ENCODE measurements around the gene TMOD1.
A peak's percentile ranks its signal among the peaks of the same experiment; 100 is the strongest.

Gene TMOD1

DNA sequence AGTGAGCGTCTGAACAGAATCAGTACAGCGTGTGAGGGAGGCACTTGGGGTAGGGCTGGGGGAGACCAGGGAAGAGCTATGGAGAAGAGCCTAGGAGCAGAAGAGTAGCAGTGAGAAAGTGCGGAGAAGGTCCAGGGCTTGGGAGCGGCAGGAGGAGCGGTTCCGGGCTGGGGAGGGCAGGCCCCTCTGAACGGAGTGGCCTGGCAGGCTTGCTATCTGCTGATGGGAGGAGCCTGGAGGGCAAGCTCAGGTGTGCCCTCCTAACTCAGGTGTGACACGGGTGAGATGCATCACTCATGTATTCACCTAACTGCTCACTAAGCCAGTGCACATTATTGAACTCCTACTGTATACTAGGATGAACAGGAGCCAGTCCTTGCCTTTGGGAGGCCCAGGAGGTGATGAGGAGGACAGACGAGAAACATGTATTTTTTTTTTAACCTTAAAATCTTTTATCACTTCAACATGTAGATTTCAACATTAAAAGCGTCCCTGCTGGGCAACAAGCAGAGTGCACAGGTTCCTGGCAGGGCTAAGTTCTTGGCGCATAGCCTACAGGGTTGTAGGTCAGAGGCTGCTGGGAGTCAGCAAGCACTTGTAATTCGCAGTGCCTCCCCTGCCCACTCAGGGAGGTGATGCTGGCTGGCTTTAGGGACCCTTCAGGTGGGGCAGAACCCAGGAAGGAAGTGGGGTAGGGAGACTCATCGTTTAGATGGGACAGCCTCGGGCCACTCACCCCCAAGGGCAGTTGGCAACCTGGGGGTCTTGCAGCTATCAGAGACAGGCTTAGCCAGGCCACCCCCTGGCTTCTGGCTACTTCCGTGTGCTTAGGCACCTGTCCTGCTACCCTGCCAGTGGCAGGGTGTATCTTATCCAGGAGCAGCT is 55.5 kb downstream of the TMOD1 start:
- intact Hi-C loops (cut with DNase I) = no loop called here
- DNase-seq = peak in 2 of 42 donors; percentile 18 to 25

DNA sequence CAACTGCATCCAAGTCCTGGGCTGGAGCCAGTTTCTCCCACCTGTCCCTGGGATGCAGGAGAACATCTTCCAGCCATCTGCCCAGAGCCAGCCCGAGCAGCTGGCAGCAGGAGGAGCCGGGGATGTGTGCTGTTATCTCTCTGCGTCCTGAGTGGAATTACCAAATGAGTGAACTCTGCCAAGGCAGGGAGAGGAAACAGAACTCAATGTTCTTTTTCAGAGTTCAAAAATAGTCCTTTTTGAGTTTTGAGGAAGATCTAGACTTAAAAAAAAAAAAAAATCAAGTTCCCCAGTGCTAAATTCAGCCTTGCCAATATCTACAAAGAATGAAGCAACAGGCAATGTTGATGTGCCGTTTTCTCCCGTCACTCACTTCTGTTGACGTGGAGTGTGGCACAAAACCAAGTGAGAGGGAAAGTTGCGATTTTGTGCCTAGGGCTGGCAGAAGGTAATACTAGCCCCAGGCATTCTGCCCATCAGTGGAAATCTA is 56.2 kb downstream of the TMOD1 start:
- intact Hi-C loops (cut with DNase I) = no loop called here
- peak in 37 of 42 donors; percentile 27 to 82 (median 63) for DNase-seq

DNA sequence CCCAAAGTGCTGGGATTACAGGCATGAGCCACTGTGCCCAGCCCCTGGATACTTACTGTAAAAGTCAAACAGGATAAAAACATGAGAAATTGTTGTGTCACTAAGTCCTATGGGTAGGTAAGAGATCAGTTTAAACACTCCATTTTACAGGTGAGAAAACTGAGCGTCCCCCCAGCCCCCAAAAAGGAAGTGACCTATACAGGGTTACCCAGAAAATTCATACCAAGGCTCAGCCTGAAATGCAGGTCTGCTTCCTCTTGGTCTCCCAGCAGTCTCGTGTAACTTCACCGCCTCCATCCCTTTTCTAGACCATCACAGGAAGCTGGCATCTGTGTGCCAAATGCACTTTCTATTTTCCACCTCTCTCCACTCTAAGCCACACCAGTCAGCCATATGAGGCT is 57.2 kb downstream of the TMOD1 start:
- no peak for DNase-seq
- intact Hi-C loops (cut with DNase I) = no loop called here

DNA sequence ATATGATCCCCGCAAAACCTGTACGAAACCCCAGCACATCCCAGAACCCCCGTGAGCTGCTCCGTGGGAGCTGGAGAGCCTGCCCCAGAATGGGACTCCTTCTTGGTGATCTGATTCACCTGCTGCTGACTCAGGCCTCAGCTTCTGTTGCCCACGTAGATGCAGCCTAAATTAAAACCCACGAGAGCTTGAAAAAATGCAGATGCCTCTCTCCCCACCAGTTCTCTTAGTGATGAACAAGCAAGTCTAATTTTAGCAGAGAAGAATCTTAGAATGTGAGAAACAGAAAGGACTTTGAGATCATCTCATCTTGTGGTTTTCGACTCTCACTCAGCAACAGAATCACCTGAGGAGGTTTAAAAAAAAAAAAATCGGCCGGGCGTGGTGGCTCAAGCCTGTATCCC is 57.6 kb downstream of the TMOD1 start:
- intact Hi-C loops (cut with DNase I) = no loop called here
- peak in 40 of 42 donors; percentile 37 to 90 (median 68) for DNase-seq

DNA sequence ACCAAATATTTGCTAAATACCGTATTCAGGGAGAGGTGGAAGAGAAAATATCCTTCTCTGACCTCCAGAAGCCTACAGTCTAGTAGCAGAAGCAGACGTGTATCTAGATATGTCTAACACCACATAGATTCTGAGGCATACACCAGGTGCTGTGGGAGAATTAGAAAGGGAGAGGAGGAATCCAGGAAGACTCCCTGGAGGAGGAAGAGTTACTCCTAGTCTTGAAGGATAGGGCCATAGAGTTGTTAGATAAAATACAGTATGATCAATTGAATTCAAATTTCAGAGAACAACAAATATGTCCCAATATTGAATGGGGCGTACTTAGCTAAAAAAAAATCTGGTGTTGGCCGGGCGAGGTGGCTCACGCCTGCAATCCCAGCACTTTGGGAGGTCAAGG is 58.7 kb downstream of the TMOD1 start:
- intact Hi-C loops (cut with DNase I) = no loop called here
- peak in 1 of 42 donors; percentile 11 for DNase-seq

DNA sequence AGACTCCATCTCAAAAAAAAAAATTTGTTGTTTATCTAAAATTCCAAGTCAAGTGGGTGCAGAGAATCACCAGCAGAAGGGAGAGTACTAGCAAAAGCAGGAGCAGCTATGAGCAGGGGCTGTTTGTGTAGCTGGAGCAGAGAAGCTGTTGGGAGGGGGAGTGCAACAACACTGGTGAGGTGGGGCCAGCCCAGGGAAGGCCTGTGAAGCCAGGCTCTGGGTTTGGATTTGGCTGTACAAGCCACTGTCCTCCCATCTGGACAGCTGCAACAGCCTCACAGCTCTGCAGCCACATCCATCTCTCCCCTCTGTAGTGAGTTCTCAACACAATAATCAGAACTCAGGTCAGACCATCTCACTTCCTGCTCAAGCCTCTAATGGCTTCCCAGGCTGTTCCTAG is 59.4 kb downstream of the TMOD1 start:
- DNase-seq = peak in 2 of 42 donors; percentile 25 to 42
- intact Hi-C loops (cut with DNase I) = no loop called here

DNA sequence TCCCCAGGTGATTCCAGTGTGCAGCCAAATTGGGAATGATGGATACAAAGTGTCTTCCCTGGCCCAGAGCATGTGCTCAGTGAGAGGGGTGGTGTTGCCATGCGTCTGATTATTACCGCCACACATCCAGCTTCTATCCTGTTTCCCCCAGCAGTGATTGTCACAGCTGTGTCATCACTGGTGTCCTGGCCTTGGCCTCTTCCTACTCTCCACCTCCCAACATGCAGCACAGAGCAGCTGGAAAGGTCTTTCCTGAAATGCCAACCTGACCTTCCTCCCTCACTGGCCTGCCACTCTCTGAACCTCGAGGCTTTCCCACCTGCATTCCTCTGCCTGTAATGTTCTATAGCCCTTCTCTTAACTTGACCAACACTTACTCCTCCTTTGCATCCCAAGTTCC is 60.0 kb downstream of the TMOD1 start:
- intact Hi-C loops (cut with DNase I) = no loop called here
- peak in 1 of 42 donors; percentile 19 for DNase-seq

DNA sequence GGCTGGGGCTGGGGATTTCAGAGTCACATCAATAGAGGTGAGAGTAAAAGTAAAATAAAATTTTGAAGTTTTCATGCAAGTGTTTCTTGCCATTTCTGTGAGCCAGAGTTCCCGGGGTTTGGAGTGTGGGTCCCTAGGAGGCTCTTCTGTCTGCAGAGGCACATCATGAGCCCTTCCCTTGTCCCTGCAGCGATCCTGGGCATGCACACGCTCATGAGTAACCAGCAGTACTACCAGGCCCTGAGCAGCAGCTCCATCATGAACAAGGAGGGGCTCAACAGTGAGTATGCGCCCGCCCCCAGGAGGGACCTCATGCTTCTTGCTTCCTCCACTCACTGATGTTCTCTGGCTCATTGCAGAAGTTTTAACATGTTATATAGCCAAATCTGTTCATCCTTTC is 61.1 kb downstream of the TMOD1 start:
- intact Hi-C loops (cut with DNase I) = no loop called here

DNA sequence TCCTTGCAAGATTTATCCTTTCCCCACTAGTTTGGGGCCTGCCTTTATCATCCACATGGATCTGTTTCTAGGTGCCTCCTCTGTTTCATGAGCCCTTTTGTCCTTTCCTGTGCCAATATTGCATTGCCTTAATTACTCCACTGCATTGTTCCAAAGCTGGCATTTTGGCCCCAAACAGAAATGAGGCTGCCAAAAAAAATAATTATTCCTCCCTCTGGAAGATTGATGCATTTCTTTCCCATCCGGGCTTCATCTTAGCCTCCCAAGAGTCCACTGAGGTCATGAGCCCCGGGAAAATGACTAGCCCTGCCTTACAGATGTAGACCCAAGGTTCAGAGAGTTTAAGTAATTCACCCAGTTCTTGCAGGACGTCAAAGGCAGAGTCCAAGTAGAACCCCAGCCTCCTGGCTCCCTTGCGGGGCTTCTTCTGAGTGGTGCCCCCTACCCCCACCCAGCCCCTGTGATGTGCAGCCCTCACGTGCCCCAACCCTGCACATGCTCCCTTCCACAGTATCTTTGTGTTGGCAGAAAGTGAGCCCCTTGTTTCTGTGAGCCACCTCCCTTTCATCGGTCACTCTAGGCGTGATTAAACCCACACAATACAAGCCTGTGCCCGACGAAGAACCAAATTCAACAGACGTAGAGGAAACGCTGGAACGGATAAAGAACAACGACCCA is 62.1 kb downstream of the TMOD1 start:
- peak in 7 of 42 donors; percentile 4 to 45 (median 27) for DNase-seq

More for the DNA sequence above, 61.1 kb downstream of the TMOD1 start:
- DNase-seq = peak in 4 of 42 donors; percentile 5 to 43 (median 32)

DNA sequence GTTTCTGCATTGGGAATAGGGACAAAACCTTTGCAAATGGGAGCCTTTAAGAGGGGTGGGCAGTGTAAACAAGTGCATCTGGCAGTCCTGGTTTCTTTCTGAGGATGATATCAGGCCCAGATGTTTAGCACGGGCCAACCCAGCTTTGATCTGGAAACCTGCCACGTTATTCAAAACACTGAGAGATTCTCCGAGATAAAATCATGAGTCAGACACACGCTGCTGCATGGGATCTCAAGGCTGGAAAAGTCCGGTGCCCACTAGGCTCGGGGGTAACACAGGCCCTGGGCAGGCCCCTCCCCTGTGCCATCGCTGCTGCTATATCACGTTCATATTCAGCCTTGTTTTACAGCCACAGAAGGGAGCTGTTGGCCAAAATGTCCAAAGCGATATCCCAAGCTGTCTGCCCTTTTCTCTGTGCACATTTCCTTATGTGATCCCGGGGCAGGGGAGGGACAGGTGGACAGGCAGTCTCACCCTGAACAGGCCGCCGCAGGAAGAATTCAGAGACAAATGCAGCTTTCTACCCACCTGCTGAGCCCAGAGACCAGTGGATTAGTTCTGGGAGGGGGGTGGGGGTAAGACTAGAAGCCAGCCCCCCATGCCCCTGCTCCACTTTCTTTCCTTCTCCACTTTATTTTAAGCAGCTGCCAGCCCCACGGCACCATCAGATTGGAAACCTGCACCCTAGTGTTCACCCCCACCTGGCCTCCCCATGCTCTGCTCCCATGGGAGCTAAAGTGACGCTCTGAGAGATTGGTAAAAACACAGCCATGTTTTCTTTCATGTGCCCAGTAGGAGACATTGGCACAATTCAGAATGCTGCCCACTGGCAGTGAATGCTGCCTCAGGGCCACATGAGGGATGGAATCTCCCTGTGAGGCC is 63.1 kb downstream of the TMOD1 start:
- intact Hi-C loops (cut with DNase I) = no loop called here

More for the DNA sequence above, 62.1 kb downstream of the TMOD1 start:
- intact Hi-C loops (cut with DNase I) = no loop called here

DNA sequence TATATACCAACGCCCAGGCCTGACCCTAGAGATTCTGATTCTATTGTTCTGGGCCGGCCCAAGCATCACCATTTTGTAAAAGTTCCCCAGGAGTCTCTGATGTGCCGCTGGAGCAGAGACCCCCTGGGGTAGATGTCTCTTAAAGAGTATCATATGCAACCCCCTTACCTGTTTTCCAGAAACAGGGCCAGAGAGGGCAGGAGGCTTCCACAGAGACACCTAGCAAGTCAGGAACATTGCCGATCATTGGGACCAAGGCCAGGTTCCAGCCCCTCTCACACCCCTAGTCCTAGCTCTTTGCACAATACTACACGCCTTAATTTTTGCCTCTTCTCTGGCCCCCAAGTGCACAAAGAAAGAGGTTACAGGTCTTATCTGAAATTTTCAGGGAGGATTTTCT is 63.8 kb downstream of the TMOD1 start:
- intact Hi-C loops (cut with DNase I) = no loop called here
- DNase-seq = peak in 5 of 42 donors; percentile 5 to 32 (median 22)

More for the DNA sequence above, 63.1 kb downstream of the TMOD1 start:
- peak in 24 of 42 donors; percentile 16 to 75 (median 44) for DNase-seq

DNA sequence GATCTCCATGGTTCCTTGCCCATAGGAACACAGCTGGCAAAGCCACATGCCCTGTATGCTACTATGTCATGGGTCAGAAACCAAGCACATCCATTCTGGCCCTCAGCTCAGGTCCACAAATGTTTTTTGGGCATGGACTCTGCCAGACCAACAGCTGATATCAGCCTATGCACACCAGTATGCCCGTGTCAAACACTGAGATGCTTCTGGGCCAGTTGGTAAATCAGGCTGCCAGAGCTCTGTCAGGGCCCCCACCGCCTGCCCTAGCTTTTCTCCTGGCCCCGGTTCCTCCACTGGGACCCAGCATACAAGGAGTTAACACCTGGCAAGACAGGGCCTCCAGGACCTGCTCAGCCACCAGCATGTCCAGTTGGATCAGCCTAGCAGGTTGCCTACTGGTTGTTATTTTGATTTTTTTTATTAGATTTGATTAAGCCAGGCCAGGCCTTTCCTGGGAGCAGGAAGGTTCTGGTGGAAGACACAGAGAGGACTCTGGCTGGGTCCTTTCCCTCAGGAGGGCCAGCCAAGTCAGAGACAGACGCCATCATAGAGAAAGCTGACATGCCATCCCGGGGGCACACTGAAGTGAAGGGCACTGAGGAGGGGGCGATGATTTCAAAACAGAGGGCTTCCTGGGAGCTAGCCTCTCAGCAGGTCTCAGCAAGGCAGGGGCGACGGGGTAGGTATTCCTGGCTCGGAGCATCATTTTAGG is 65.9 kb downstream of the TMOD1 start:
- intact Hi-C loops (cut with DNase I) = no loop called here
- DNase-seq = peak in 4 of 42 donors; percentile 1 to 33 (median 21)

DNA sequence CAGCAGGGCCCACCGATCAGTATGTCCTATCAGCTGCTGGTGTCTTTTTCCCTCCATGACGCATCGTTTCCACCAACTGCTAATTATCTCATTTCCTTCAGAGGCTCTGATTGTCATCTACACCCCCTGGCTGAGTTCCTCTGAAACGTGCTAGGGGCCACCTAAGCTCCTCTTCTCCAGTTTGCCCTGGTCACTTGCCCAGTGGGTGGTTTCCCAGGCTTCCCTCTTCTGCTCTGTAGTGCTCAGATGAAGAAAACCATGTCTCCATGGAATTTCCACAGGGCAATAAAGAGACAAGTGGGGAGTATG is 66.4 kb downstream of the TMOD1 start:
- peak in 2 of 42 donors; percentile 1 to 38 for DNase-seq
- intact Hi-C loops (cut with DNase I) = no loop called here

DNA sequence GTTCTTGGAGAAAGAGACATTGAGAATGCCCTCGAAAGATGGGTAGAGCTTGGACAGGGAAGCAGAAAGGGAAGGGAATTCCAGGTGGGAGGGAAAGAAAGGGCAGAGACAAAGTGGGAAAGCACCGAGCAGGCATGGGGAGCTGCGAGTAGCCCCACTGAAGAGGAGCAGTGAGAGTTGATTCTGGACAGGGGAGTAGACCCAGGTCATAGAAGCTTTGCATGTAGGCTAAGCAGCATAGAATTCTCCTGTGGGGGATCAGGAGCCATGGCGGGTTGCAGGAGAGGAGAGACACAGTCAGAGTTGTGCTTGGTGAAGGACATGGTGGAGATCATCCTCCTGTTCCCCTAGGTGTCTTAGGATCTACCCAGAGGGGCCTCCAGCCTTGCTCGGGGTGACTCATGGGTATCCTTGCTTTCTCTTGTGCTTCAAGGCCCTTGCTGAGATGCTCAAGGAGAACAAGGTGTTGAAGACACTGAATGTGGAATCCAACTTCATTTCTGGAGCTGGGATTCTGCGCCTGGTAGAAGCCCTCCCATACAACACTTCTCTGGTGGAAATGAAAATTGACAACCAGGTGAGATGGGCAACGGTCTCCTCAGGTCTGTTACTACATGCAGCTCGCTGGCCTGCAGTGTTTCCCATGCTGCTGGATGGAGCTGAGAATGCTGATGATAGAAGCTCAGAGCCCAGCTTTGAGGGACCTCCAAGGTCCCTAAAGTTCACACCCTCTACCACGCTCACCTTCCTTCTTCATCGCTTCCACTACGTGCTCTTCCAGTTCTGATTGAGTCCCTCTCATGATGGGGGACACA is 67.2 kb downstream of the TMOD1 start:
- peak in 5 of 42 donors; percentile 3 to 29 (median 8) for DNase-seq
- intact Hi-C loops (cut with DNase I) = no loop called here

DNA sequence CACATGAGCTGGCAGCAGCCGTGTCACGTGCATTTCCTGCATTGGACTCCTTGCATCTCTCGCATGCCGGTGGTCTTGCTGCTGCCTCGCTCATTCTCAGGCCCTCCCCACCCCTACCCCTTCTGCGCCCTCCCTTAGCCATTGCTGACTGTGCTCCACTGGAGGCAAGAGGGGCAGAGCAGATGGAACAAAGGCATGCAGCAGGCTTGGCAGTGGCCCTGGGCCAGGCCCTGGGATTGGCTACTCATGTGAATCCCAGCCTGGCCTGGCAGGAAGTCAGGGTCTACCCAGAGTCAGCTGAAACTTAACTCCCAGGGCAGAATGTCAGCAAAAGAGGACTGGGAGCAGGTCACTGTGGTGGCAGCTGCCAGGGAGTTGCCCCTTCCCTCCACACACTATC is 69.4 kb downstream of the TMOD1 start:
- peak in 41 of 42 donors; percentile 51 to 88 (median 74) for DNase-seq
- intact Hi-C loops (cut with DNase I) = no loop called here

DNA sequence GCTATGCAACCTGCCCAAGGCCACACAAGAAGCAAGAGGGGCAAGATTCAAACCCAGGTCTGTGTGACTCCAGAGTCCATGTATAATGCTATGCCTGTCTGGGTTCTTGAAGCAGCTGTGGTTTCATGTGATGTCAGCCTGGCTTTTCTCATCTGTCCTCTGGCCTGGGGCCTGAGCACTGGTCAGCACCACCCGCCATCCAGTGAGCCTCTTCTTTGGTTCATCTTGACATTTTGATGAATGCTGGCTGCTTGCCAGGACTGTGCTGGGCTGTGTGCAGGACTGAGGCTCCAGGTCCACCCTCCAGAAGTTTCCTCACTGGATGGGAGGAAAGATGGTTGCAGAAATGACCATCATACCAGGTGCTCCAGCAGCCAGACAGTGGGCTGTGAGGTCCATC is 70.2 kb downstream of the TMOD1 start:
- peak in 18 of 42 donors; percentile 13 to 82 (median 52) for DNase-seq
- intact Hi-C loops (cut with DNase I) = no loop called here

DNA sequence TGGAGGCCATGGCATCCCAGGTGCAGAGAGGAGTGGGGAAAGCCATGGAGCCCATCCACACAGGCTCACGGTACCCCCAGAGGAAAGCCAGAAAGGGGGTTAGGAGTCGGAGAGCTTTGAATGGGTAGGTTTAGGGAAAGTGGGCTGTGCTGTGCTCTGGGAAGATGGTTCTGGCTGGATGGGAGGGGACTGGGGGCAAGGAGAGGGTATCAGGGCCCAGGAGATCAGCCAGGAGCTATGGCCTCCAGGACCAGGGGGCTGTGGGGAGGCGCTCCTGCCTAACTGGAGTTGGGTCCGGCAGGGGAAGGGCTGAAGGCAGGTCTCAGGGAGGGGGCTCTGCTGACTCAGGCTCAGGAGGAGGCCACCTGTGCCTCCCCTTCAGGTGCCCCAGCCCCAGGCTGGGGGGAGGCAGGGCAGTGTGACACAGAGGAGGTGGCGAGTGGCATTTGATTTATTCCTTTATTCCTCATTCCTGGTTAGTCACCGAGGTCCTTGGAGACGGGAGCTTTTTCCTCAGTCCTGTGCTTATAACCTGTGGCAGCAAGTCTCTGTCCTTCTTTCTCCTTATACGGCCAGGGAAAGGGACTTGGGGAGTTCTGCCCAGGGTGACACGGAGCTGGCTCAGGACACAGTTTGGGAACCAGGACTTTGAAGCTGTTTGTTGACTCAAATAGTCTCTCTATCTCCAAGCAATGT is 70.9 kb downstream of the TMOD1 start:
- peak in 3 of 42 donors; percentile 3 to 37 (median 11) for DNase-seq
- intact Hi-C loops (cut with DNase I) = no loop called here

Data from head of caudate nucleus (tissue), 42 donors.